GM12878 (cell line): Measurements from ENCODE around the gene CRYBG3. TPM values are rescaled to one million over a fixed set of nuclear protein-coding genes. Genes with fewer than 3 reads are reported as not detected.

Experiments used
- ATAC-seq: fragments of 200-7000 bp; cut with Tn5 transposase; 3 replicates; pipeline ENCODE4 v1.9.1; 2020; ENCODE audit warnings: mild to moderate bottlenecking, moderate library complexity
- BruUV-seq: library from RNA; stranded (reverse); fragments of 400-500 nt; replicated peaks from 2 replicates; lab custom pipeline; 2021; lab: Mats Ljungman, UMichigan
- CTCF ChIA-PET: fragments of 300-600 bp; sonication (Branson Sonifier 250); formaldehyde crosslinking; extraction: SDS; loops from one replicate; lab custom pipeline; 2021; ENCODE audit warnings: inconsistent platforms; lab: Yijun Ruan, JAX
- POLR2A ChIA-PET: fragments of 350-600 bp; formaldehyde crosslinking; extraction: SDS; loops from one replicate; lab custom pipeline; 2021; ENCODE audit warnings: inconsistent platforms; lab: Charles Lee
- RAD21 ChIA-PET: fragments of 300-600 bp; sonication (Branson Sonifier 250); formaldehyde crosslinking; loops from one replicate; lab custom pipeline; 2023; ENCODE audit warnings: antibody characterized with exemption; ENCODE audit not compliant: unreplicated experiment; lab: Charles Lee
- SMC1A ChIA-PET: fragments of 300-600 bp; sonication (Branson Sonifier 250); formaldehyde crosslinking; loops from one replicate; lab custom pipeline; 2023; ENCODE audit not compliant: unreplicated experiment, uncharacterized antibody; lab: Charles Lee
- DNase-seq: peaks from one replicate; pipeline ENCODE4 v3.0.0-alpha.2; 2011; ENCODE audit warnings: low read depth, low spot score
- FAIRE-seq: peaks from 3 replicates; lab custom pipeline; 2011; peaks lifted over from hg19 to GRCh38; lab: Jason Lieb, UNC
- H2AFZ ChIP-seq: 2 replicates; pipeline ENCODE4 v1.6.0; 2011; ENCODE audit warnings: low read depth, low read length, control low read depth; ENCODE audit not compliant: control insufficient read depth
- H3K27ac ChIP-seq: 2 replicates; pipeline ENCODE4 v1.5.1; 2011; ENCODE audit warnings: control low read depth; ENCODE audit not compliant: control insufficient read depth, insufficient read depth
- H3K27me3 ChIP-seq, 2 experiments: replicated peaks in 1 of 2; 2 replicates each; pipeline versions ENCODE4 v1.6.0 to v1.6.1; 2011; ENCODE audit warnings: low read length in 1 of 2; ENCODE audit not compliant: control insufficient read depth in 2 of 2, insufficient read depth in 2 of 2
- H3K36me3 ChIP-seq, 2 experiments: 2 replicates each; pipeline ENCODE4 v1.5.1; 2011; ENCODE audit warnings: low read length in 1 of 2; ENCODE audit not compliant: control insufficient read depth in 2 of 2, insufficient read depth in 2 of 2
- H3K4me1 ChIP-seq: 2 replicates; pipeline ENCODE4 v1.6.1; 2011; ENCODE audit warnings: mild to moderate bottlenecking, low read length, moderate library complexity, mixed read lengths; ENCODE audit not compliant: control insufficient read depth, insufficient read depth
- H3K4me2 ChIP-seq: 2 replicates; pipeline ENCODE4 v1.6.0; 2011; ENCODE audit warnings: control low read depth; ENCODE audit not compliant: control insufficient read depth, insufficient read depth
- H3K4me3 ChIP-seq: fragments of 200-600 bp; sonication (generic); 2 replicates; pipeline ENCODE4 v1.5.1; 2016
- H3K79me2 ChIP-seq: 2 replicates; pipeline ENCODE4 v1.6.0; 2011; ENCODE audit warnings: low read length; ENCODE audit not compliant: control insufficient read depth, insufficient read depth
- H3K9ac ChIP-seq: 2 replicates; pipeline ENCODE4 v1.8.0; 2011; ENCODE audit warnings: low read length, control low read depth, mixed read lengths; ENCODE audit not compliant: control insufficient read depth, insufficient read depth
- H3K9me3 ChIP-seq: replicated peaks from 3 replicates; pipeline ENCODE4 v1.5.1; 2011; ENCODE audit warnings: mild to moderate bottlenecking, low read length; ENCODE audit not compliant: control insufficient read depth, insufficient read depth
- H4K20me1 ChIP-seq: 2 replicates; pipeline ENCODE4 v1.6.0; 2011; ENCODE audit not compliant: control insufficient read depth, insufficient read depth
- CHD1 ChIP-seq: IDR thresholded peaks from 2 replicates; pipeline ENCODE4 v1.6.1; 2012; ENCODE audit warnings: low read depth, low read length, improper control_type of control experiment
- IRF4 ChIP-seq: IDR thresholded peaks from 2 replicates; pipeline ENCODE4 v1.6.1; 2011; ENCODE audit warnings: low read depth, low read length
- KAT2A ChIP-seq: conservative IDR thresholded peaks from 2 replicates; pipeline ENCODE4 v1.6.1; 2011; ENCODE audit warnings: low read depth, low read length; ENCODE audit not compliant: control insufficient read depth
- NFYB ChIP-seq: IDR thresholded peaks from 2 replicates; pipeline ENCODE4 v1.6.1; 2011; ENCODE audit warnings: low read depth, mild to moderate bottlenecking, low read length, improper control_type of control experiment, moderate library complexity; ENCODE audit not compliant: insufficient read depth
- SREBF2 ChIP-seq: IDR thresholded peaks from 2 replicates; pipeline ENCODE4 v1.6.1; 2012; ENCODE audit warnings: mild to moderate bottlenecking, low read length
- STAT3 ChIP-seq: IDR thresholded peaks from 2 replicates; pipeline ENCODE4 v1.6.1; 2011; ENCODE audit warnings: low read depth, low read length, improper control_type of control experiment
- SUPT20H ChIP-seq: IDR thresholded peaks from 2 replicates; pipeline ENCODE4 v1.6.1; 2011; ENCODE audit warnings: low read depth, mild to moderate bottlenecking, low read length, moderate library complexity, borderline replicate concordance; ENCODE audit not compliant: control insufficient read depth
- ZNF207 ChIP-seq: fragments of 450-650 bp; IDR thresholded peaks from 2 replicates; pipeline ENCODE4 v1.6.1; 2014; ENCODE audit warnings: antibody characterized with exemption, mild to moderate bottlenecking, borderline replicate concordance
- WGBS: methylation state at CpG from one replicate; pipeline ENCODE4 v1.1.6; 2016; ENCODE audit warnings: low lambda C conversion rate; ENCODE audit not compliant: insufficient replicate concordance, insufficient coverage; ENCODE audit errors: missing lambda C conversion rate; 5-methylcytosine and 5-hydroxymethylcytosine counted together
- in situ Hi-C: fragments of 300-500 bp; cut with MboI; formaldehyde crosslinking; loops from 9 replicates; pipeline ENCODE4 v1.14.3; 2018; ENCODE audit warnings: mixed read lengths
- intact Hi-C: fragments of 100-400 bp; cut with micrococcal nuclease; formaldehyde crosslinking; loops from one replicate; pipeline ENCODE4 v1.14.2; 2022; ENCODE audit not compliant: unreplicated experiment
- polyA plus RNA-seq, 11 experiments: library from polyadenylated mRNA; depleted of rRNA in 4 of 11; unstranded in 6 of 11; stranded (reverse) in 5 of 11; fragments of >200 nt; fragmentation: Nextera tagmentation in 4 of 11; fragmentation: Illumina TruSeq in 1 of 11; extraction: Ambion mirVana in 4 of 11; extraction: Trizol in 1 of 11; gene quantifications; 1 replicate in 1 of 11; 2 replicates in 10 of 11; pipeline versions ENCODE4 v1.2.1 to v1.2.3, GENCODE V29; 2011 to 2016; ENCODE audit warnings: inconsistent platforms in 2 of 11, missing spikeins in 2 of 11, low read depth in 1 of 11
- total RNA-seq, 4 experiments: library from RNA; depleted of rRNA in 3 of 4; stranded (reverse); fragments of >200 nt in 3 of 4; fragmentation: Illumina TruSeq in 1 of 4; extraction: Trizol in 1 of 4; gene quantifications; 2 replicates each; pipeline versions ENCODE4 v1.2.1 to v1.2.3, GENCODE V29; 2013 to 2021
- TF ChIP-seq, protein P1 (sequence below): IDR thresholded peaks from 2 replicates; pipeline ENCODE4 v1.6.1; 2011; ENCODE audit warnings: borderline replicate concordance, low read depth, mild to moderate bottlenecking, moderate library complexity, mixed read lengths, low read length; ENCODE audit not compliant: insufficient read depth; ENCODE audit errors: extremely low read length
- TF ChIP-seq, protein P2 (sequence below), 3 experiments: IDR thresholded peaks in 2 of 3; conservative IDR thresholded peaks in 1 of 3; 2 replicates each; pipeline ENCODE4 v1.5.1; 2011; ENCODE audit warnings: low read depth in 3 of 3, low read length in 3 of 3, mild to moderate bottlenecking in 3 of 3, control low read depth in 2 of 3, moderate library complexity in 2 of 3, inconsistent platforms in 1 of 3, mixed read lengths in 1 of 3; ENCODE audit not compliant: control insufficient read depth in 2 of 3, insufficient read depth in 1 of 3; ENCODE audit errors: extremely low read depth in 1 of 3
- TF ChIP-seq, protein P3 (sequence below): IDR thresholded peaks from 2 replicates; pipeline ENCODE4 v1.6.1; 2011; ENCODE audit warnings: mild to moderate bottlenecking, low read depth, low read length, moderate library complexity; ENCODE audit not compliant: insufficient replicate concordance
- TF ChIP-seq, protein P4 (sequence below): fragments of 450-650 bp; IDR thresholded peaks from 2 replicates; pipeline ENCODE4 v1.6.1; 2016; ENCODE audit warnings: mild to moderate bottlenecking
- TF ChIP-seq, protein P5 (sequence below): fragments of 450-650 bp; formaldehyde crosslinking; IDR thresholded peaks from 2 replicates; pipeline ENCODE4 v1.5.0; 2022; ENCODE audit warnings: mild to moderate bottlenecking, missing genetic modification characterization
- TF ChIP-seq, protein P6 (sequence below): IDR thresholded peaks from 2 replicates; pipeline ENCODE4 v1.6.1; 2012; ENCODE audit warnings: low read depth, low read length, improper control_type of control experiment

CRYBG3 gene
- total and polyA plus RNA-seq, 10 of the 15 experiments (the other 5 are each of a cell fraction or from before 2014, with no cell fraction given), result 0.11 to 5.4 (median 1.6) TPM

DNA sequence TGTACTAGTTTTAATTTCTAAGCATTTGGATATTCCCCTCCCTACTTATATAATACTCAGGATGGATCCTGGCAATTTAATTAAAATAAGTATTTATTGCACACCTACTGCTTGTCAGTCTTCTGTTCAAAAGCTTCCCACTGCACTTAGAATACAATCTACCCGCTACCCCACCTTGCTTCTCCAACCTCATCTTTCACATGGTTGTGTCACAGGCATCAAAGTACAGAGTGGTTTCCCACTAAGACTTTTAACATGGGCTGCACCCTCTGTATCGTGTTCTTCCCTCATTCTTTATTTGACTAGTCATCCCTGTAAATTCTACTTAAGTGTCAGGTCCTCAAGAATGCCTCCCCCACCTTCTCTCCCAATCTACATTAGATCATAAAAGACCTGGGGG lies 115.4 kb downstream of the CRYBG3 start:
- DNase-seq, result no peak
- no peaks in the 10 kb centered on the region for H3K79me2 ChIP-seq
- no peak overlapping the region for H2AFZ ChIP-seq
- ChIA-PET POLR2A (interaction anchor here (0.5 kb wide), 1 partner anchor 323 kb away, joined by 5 read pairs; no protein-coding TSS in a partner anchor), CTCF (no interaction called here), SMC1A (no interaction called here), RAD21 (interaction anchor here (1.0 kb wide), 1 partner anchor 85 kb away, joined by 3 read pairs; no protein-coding TSS in a partner anchor)
- peaks cover 0 to 8% of the 10 kb centered on the region in 2 experiments; a peak in 3 of 4 replicates for H3K36me3 ChIP-seq
- no peaks in the 10 kb centered on the region for H4K20me1 ChIP-seq
- WGBS, result 97% methylated on average over 2 of the region's 2 CpGs
- H3K9ac ChIP-seq, result no peak overlapping the region
- no peak overlapping the region for H3K4me3 ChIP-seq
- H3K9me3 ChIP-seq, result no peaks in the 10 kb centered on the region
- BruUV-seq, result no TSS peak
- H3K4me1 ChIP-seq, result no peaks in the 10 kb centered on the region
- ATAC-seq, result no peak
- FAIRE-seq, result no peak
- intact Hi-C loops (no loop called here), in situ Hi-C loops (no loop called here)
- H3K27ac ChIP-seq, result no peak overlapping the region
- no peak overlapping the region for H3K4me2 ChIP-seq
- no peaks in the 10 kb centered on the region for H3K27me3 ChIP-seq
- TF ChIP-seq SREBF2 (no peak), ZNF207 (no peak), STAT3 (no peak), CHD1 (no peak), SUPT20H (no peak), IRF4 (no peak), NFYB (no peak), KAT2A (no peak)
- TF ChIP-seq, protein P1, sequence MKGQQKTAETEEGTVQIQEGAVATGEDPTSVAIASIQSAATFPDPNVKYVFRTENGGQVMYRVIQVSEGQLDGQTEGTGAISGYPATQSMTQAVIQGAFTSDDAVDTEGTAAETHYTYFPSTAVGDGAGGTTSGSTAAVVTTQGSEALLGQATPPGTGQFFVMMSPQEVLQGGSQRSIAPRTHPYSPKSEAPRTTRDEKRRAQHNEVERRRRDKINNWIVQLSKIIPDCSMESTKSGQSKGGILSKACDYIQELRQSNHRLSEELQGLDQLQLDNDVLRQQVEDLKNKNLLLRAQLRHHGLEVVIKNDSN, result no peak
- TF ChIP-seq, protein P2, sequence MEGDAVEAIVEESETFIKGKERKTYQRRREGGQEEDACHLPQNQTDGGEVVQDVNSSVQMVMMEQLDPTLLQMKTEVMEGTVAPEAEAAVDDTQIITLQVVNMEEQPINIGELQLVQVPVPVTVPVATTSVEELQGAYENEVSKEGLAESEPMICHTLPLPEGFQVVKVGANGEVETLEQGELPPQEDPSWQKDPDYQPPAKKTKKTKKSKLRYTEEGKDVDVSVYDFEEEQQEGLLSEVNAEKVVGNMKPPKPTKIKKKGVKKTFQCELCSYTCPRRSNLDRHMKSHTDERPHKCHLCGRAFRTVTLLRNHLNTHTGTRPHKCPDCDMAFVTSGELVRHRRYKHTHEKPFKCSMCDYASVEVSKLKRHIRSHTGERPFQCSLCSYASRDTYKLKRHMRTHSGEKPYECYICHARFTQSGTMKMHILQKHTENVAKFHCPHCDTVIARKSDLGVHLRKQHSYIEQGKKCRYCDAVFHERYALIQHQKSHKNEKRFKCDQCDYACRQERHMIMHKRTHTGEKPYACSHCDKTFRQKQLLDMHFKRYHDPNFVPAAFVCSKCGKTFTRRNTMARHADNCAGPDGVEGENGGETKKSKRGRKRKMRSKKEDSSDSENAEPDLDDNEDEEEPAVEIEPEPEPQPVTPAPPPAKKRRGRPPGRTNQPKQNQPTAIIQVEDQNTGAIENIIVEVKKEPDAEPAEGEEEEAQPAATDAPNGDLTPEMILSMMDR (IDR thresholded peaks at IDR 0.05 in 2 of 3, conservative IDR thresholded peaks at IDR 0.05 in 1 of 3; ENCODE audit: control insufficient read depth in 2 of 3, extremely low read depth in 1 of 3, insufficient read depth in 1 of 3, low read depth in 3 of 3, low read length in 3 of 3), result no peak
- TF ChIP-seq, protein P3, sequence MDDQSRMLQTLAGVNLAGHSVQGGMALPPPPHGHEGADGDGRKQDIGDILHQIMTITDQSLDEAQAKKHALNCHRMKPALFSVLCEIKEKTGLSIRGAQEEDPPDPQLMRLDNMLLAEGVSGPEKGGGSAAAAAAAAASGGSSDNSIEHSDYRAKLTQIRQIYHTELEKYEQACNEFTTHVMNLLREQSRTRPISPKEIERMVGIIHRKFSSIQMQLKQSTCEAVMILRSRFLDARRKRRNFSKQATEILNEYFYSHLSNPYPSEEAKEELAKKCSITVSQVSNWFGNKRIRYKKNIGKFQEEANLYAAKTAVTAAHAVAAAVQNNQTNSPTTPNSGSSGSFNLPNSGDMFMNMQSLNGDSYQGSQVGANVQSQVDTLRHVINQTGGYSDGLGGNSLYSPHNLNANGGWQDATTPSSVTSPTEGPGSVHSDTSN, result no peak
- TF ChIP-seq, protein P4, sequence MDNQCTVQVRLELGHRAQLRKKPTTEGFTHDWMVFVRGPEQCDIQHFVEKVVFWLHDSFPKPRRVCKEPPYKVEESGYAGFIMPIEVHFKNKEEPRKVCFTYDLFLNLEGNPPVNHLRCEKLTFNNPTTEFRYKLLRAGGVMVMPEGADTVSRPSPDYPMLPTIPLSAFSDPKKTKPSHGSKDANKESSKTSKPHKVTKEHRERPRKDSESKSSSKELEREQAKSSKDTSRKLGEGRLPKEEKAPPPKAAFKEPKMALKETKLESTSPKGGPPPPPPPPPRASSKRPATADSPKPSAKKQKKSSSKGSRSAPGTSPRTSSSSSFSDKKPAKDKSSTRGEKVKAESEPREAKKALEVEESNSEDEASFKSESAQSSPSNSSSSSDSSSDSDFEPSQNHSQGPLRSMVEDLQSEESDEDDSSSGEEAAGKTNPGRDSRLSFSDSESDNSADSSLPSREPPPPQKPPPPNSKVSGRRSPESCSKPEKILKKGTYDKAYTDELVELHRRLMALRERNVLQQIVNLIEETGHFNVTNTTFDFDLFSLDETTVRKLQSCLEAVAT, result no peak
- TF ChIP-seq, protein P5, sequence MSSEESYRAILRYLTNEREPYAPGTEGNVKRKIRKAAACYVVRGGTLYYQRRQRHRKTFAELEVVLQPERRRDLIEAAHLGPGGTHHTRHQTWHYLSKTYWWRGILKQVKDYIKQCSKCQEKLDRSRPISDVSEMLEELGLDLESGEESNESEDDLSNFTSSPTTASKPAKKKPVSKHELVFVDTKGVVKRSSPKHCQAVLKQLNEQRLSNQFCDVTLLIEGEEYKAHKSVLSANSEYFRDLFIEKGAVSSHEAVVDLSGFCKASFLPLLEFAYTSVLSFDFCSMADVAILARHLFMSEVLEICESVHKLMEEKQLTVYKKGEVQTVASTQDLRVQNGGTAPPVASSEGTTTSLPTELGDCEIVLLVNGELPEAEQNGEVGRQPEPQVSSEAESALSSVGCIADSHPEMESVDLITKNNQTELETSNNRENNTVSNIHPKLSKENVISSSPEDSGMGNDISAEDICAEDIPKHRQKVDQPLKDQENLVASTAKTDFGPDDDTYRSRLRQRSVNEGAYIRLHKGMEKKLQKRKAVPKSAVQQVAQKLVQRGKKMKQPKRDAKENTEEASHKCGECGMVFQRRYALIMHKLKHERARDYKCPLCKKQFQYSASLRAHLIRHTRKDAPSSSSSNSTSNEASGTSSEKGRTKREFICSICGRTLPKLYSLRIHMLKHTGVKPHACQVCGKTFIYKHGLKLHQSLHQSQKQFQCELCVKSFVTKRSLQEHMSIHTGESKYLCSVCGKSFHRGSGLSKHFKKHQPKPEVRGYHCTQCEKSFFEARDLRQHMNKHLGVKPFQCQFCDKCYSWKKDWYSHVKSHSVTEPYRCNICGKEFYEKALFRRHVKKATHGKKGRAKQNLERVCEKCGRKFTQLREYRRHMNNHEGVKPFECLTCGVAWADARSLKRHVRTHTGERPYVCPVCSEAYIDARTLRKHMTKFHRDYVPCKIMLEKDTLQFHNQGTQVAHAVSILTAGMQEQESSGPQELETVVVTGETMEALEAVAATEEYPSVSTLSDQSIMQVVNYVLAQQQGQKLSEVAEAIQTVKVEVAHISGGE (CRISPR knock-in tag), result no peak
- TF ChIP-seq, protein P6, sequence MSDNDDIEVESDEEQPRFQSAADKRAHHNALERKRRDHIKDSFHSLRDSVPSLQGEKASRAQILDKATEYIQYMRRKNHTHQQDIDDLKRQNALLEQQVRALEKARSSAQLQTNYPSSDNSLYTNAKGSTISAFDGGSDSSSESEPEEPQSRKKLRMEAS, result no peak
